Measurements from ENCODE around the gene GPR63.
A peak's percentile ranks its signal among the peaks of the same experiment; 100 is the strongest.

GPR63 gene

DNA sequence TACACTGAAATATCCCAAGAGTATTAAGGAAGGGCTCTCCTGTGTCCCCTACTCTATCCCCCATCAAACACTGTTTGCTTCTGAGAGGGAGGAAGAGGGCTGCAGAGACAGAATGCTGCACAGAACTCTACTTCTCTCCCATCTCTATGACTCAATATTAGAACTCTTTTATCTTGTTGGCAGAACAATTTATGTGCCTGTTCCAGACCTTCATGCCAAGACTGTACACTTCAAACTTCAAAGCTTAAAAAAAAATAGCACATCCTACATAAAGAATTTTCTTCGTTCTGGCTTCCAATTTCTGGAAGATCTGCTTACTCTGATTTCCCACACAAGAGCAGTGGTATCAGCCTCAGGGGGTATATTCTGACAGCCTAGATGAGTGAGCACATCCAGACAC is 19.6 kb upstream of the GPR63 start:
- Histone ChIP-seq H3K9me3 (ENCODE audit: control insufficient read depth in 2 of 2, low read length in 2 of 2) (peaks cover 0 to 3% of the 10 kb centered on the region in 2 donors), H3K4me1 (ENCODE audit: control insufficient read depth in 2 of 2, insufficient read depth in 2 of 2, low read length in 2 of 2) (no peaks in the 10 kb centered on the region), H3K27ac (ENCODE audit: low read depth in 2 of 2, low read length in 2 of 2) (no peak overlapping the region), H3K36me3 (ENCODE audit: control insufficient read depth in 2 of 2, insufficient read depth in 2 of 2, low read length in 2 of 2) (no peaks in the 10 kb centered on the region), H3K9ac (ENCODE audit: low read depth in 1 of 2, low read length in 2 of 2) (no peak overlapping the region), H3K27me3 (ENCODE audit: control insufficient read depth in 2 of 2, insufficient read depth in 2 of 2, low read length in 2 of 2) (no peaks in the 10 kb centered on the region), H3K4me3 (ENCODE audit: low read length in 2 of 2) (no peak overlapping the region)

DNA sequence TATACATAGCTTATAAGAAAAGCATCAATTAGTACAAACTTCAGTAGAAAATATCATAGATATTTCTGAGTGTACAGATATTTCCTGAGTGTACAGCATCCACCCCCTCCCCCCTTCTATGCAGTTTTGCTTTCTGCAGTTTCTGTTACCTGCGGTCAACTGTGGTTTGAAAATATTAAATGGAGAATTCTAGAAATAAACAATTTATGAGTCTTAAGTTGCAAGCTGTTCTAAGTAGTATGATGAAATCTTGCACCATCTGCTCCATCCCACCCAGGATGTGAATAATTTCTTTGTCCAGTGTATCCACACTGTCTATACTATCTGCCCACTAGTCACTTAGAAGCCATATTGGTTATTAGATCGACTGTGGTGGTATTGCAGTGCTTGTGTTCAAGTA is 15.8 kb upstream of the GPR63 start:
- H3K4me3 ChIP-seq (ENCODE audit: low read length in 2 of 2), result no peak overlapping the region
- H3K36me3 ChIP-seq (ENCODE audit: control insufficient read depth in 2 of 2, insufficient read depth in 2 of 2, low read length in 2 of 2), result no peaks in the 10 kb centered on the region
- H3K27me3 ChIP-seq (ENCODE audit: control insufficient read depth in 2 of 2, insufficient read depth in 2 of 2, low read length in 2 of 2), result no peaks in the 10 kb centered on the region
- no peak overlapping the region for H3K9ac ChIP-seq (ENCODE audit: low read depth in 1 of 2, low read length in 2 of 2)
- no peak overlapping the region for H3K27ac ChIP-seq (ENCODE audit: low read depth in 2 of 2, low read length in 2 of 2)
- peaks cover 0 to 3% of the 10 kb centered on the region in 2 donors for H3K9me3 ChIP-seq (ENCODE audit: control insufficient read depth in 2 of 2, low read length in 2 of 2)
- no peaks in the 10 kb centered on the region for H3K4me1 ChIP-seq (ENCODE audit: control insufficient read depth in 2 of 2, insufficient read depth in 2 of 2, low read length in 2 of 2)

DNA sequence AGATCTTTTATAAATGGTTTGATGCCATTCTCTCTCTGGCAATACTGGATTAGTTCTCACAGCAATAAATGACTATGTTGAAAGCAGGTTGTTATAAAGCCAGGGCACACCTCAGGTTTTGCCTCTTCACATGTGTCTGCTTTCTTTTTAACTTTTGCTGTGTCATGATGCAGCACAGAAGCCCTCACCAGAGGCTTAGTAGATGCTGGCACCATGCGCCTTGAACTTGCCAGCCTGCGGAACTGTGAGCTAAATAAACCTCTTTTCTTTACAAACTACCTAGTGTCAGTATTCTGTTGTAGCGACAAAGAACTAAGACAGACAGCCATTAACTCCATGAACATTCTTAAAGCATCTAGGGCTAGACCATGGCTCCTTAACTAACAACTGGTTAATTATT is 15.3 kb upstream of the GPR63 start:
- Histone ChIP-seq H3K9ac (ENCODE audit: low read depth in 1 of 2, low read length in 2 of 2) (no peak overlapping the region), H3K4me3 (ENCODE audit: low read length in 2 of 2) (no peak overlapping the region), H3K4me1 (ENCODE audit: control insufficient read depth in 2 of 2, insufficient read depth in 2 of 2, low read length in 2 of 2) (no peaks in the 10 kb centered on the region), H3K27me3 (ENCODE audit: control insufficient read depth in 2 of 2, insufficient read depth in 2 of 2, low read length in 2 of 2) (no peaks in the 10 kb centered on the region), H3K27ac (ENCODE audit: low read depth in 2 of 2, low read length in 2 of 2) (no peak overlapping the region), H3K36me3 (ENCODE audit: control insufficient read depth in 2 of 2, insufficient read depth in 2 of 2, low read length in 2 of 2) (no peaks in the 10 kb centered on the region), H3K9me3 (ENCODE audit: control insufficient read depth in 2 of 2, low read length in 2 of 2) (peaks cover 0 to 3% of the 10 kb centered on the region in 2 donors)

DNA sequence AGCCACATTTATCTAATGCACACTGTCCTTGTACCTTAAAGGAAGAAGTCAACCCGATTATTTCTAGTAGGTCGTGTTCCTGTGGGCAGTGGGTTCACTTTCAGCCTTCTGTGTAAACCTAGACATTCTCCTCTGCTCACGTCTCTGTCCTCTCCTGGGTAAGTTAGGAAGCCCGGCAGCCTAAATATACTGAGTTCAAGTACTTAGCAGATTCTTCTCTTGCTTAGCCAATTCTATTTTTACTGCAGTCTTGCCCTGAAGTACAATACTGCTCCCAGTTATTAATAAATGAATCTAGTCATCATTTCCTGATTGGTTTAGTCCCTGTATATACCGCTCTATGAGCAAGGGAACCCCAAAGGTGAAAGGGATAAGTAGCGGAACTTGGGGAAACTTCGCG is 14.6 kb upstream of the GPR63 start:
- H3K4me3 ChIP-seq (ENCODE audit: low read length in 2 of 2), result no peak overlapping the region
- peaks cover 0 to 3% of the 10 kb centered on the region in 2 donors for H3K9me3 ChIP-seq (ENCODE audit: control insufficient read depth in 2 of 2, low read length in 2 of 2)
- no peaks in the 10 kb centered on the region for H3K27me3 ChIP-seq (ENCODE audit: control insufficient read depth in 2 of 2, insufficient read depth in 2 of 2, low read length in 2 of 2)
- H3K27ac ChIP-seq (ENCODE audit: low read depth in 2 of 2, low read length in 2 of 2), result no peak overlapping the region
- H3K9ac ChIP-seq (ENCODE audit: low read depth in 1 of 2, low read length in 2 of 2), result no peak overlapping the region
- no peaks in the 10 kb centered on the region for H3K36me3 ChIP-seq (ENCODE audit: control insufficient read depth in 2 of 2, insufficient read depth in 2 of 2, low read length in 2 of 2)
- no peaks in the 10 kb centered on the region for H3K4me1 ChIP-seq (ENCODE audit: control insufficient read depth in 2 of 2, insufficient read depth in 2 of 2, low read length in 2 of 2)

DNA sequence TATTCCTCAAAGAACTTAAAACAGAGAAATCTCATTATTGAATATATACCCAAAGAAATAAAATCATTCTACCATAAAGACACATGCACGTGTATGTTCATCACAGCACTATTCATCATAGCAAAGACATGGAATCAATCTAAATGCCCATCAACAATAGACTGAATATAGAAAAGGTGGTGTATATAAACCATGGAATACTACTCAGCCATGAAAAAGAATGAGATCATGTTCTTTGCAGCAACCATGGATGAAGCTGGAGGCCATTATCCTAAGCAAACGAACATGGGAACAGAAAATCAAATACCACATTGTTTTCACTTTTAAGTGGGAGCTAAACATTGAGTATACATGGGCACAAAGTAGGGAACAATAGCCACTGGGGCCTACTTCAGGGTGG is 12.3 kb upstream of the GPR63 start:
- no peaks in the 10 kb centered on the region for H3K36me3 ChIP-seq (ENCODE audit: control insufficient read depth in 2 of 2, insufficient read depth in 2 of 2, low read length in 2 of 2)
- H3K27me3 ChIP-seq (ENCODE audit: control insufficient read depth in 2 of 2, insufficient read depth in 2 of 2, low read length in 2 of 2), result no peaks in the 10 kb centered on the region

DNA sequence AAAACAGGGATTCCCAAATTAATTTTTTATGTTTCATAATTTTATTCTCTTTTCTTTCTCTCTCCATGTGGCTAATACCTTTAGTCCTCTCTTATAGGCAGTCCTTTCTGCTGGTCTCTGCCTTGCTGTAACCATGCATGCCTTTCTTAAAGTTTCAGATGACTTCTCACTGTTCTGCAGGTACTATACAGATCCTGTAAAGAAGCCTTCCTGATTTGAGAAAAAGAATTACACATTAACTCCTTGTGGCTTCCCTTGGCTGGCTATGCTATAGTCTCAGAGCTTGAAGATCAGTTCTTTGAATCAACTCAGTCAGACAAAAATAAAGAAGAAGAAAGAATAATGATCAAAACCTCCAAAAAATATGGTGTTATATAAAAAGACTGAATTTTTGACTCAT is 7.3 kb upstream of the GPR63 start:
- Histone ChIP-seq H3K36me3 (ENCODE audit: control insufficient read depth in 2 of 2, insufficient read depth in 2 of 2, low read length in 2 of 2) (no peaks in the 10 kb centered on the region), H3K27me3 (ENCODE audit: control insufficient read depth in 2 of 2, insufficient read depth in 2 of 2, low read length in 2 of 2) (no peaks in the 10 kb centered on the region), H3K27ac (ENCODE audit: low read depth in 2 of 2, low read length in 2 of 2) (no peak overlapping the region), H3K4me3 (ENCODE audit: low read length in 2 of 2) (no peak overlapping the region), H3K9me3 (ENCODE audit: control insufficient read depth in 2 of 2, low read length in 2 of 2) (no peaks in the 10 kb centered on the region), H3K4me1 (ENCODE audit: control insufficient read depth in 2 of 2, insufficient read depth in 2 of 2, low read length in 2 of 2) (no peaks in the 10 kb centered on the region), H3K9ac (ENCODE audit: low read depth in 1 of 2, low read length in 2 of 2) (no peak overlapping the region)

More for the DNA sequence above, 12.3 kb upstream of the GPR63 start:
- Histone ChIP-seq H3K9me3 (ENCODE audit: control insufficient read depth in 2 of 2, low read length in 2 of 2) (peaks cover 0 to 3% of the 10 kb centered on the region in 2 donors), H3K9ac (ENCODE audit: low read depth in 1 of 2, low read length in 2 of 2) (no peak overlapping the region), H3K4me1 (ENCODE audit: control insufficient read depth in 2 of 2, insufficient read depth in 2 of 2, low read length in 2 of 2) (no peaks in the 10 kb centered on the region), H3K27ac (ENCODE audit: low read depth in 2 of 2, low read length in 2 of 2) (no peak overlapping the region), H3K4me3 (ENCODE audit: low read length in 2 of 2) (no peak overlapping the region)

DNA sequence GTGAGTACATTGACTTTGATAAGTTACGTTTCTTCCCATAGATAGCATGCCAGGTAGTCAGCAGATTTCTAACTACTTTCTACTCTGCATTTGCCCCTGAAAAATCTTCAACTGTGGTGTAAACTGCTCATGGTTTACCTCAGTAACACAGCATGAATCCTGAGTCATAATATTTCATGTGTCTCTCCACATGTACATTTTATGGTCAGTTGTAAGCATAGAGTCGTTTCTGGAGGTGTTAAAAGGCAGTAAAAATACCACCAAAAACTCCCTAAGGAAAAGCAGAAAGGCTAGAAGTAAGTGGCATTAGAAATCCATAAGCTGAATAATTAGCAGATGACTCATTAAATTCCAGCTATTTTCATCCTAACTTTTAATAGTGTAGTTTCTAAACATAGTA is 4.1 kb upstream of the GPR63 start:
- H3K9me3 ChIP-seq (ENCODE audit: control insufficient read depth in 2 of 2, low read length in 2 of 2), result no peaks in the 10 kb centered on the region
- H3K27ac ChIP-seq (ENCODE audit: low read depth in 2 of 2, low read length in 2 of 2), result no peak overlapping the region
- peaks cover 6 to 12% of the 10 kb centered on the region in 2 donors for H3K27me3 ChIP-seq (ENCODE audit: control insufficient read depth in 2 of 2, insufficient read depth in 2 of 2, low read length in 2 of 2)

DNA sequence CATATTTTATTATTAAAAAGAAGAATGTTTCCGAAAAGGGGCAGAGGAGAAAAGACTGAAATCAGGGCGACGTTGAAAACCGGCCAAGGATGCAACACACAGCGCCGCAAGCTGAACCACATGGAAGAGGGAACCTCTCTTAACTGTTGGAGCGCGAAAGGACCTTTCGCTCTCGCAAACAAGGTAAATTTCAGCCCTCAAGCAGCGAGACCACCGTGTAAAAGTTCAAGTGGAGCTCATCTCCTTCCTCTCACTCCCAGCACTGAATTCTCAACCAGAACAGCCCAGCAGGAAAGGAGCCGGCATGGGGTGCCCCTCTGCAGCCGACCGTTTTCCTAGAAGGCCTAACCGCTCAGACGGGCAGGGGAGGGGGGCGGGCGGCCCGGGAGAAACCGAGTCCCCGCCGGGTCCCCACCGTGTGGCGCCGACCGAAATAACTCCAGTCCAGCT is 621 bp downstream of the GPR63 start:
- Histone ChIP-seq H3K27me3 (ENCODE audit: control insufficient read depth in 2 of 2, insufficient read depth in 2 of 2, low read length in 2 of 2) (peaks cover 10 to 12% of the 10 kb centered on the region in 2 donors), H3K4me3 (ENCODE audit: low read length in 2 of 2) (peak overlapping the region; percentile 77 to 85), H3K4me1 (ENCODE audit: control insufficient read depth in 2 of 2, insufficient read depth in 2 of 2, low read length in 2 of 2) (peaks cover 0 to 3% of the 10 kb centered on the region in 2 donors), H3K36me3 (ENCODE audit: control insufficient read depth in 2 of 2, insufficient read depth in 2 of 2, low read length in 2 of 2) (no peaks in the 10 kb centered on the region), H3K27ac (ENCODE audit: low read depth in 2 of 2, low read length in 2 of 2) (peak overlapping the region in 1 of 2 donors; percentile 45), H3K9ac (ENCODE audit: low read depth in 1 of 2, low read length in 2 of 2) (peak overlapping the region; percentile 61 to 70), H3K9me3 (ENCODE audit: control insufficient read depth in 2 of 2, low read length in 2 of 2) (no peaks in the 10 kb centered on the region)

More for the DNA sequence above, 4.1 kb upstream of the GPR63 start:
- H3K36me3 ChIP-seq (ENCODE audit: control insufficient read depth in 2 of 2, insufficient read depth in 2 of 2, low read length in 2 of 2), result no peaks in the 10 kb centered on the region
- H3K4me1 ChIP-seq (ENCODE audit: control insufficient read depth in 2 of 2, insufficient read depth in 2 of 2, low read length in 2 of 2), result peaks cover 0 to 3% of the 10 kb centered on the region in 2 donors
- no peak overlapping the region for H3K9ac ChIP-seq (ENCODE audit: low read depth in 1 of 2, low read length in 2 of 2)
- no peak overlapping the region for H3K4me3 ChIP-seq (ENCODE audit: low read length in 2 of 2)

DNA sequence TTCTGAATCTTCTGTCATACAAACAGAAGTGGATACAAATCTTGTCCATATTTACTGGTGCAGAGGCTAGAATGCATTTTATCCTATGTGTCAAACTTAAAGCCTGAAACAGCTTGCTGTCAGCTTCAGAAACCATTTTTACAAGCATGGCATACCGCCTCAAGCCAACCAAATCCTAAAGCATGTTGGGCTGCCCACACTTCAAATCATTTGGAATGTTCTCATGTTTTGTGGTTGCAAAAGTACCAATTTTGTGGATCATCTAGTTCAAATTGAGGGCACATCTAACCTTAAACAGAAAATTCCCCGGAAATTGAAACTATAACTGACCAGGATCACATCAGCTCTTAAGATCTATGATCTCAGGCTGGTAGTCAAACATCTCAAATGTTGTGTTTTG is 3.2 kb downstream of the GPR63 start:
- Histone ChIP-seq H3K9ac (ENCODE audit: low read depth in 1 of 2, low read length in 2 of 2) (no peak overlapping the region), H3K4me3 (ENCODE audit: low read length in 2 of 2) (peak overlapping the region in 1 of 2 donors; percentile 29), H3K27ac (ENCODE audit: low read depth in 2 of 2, low read length in 2 of 2) (no peak overlapping the region), H3K4me1 (ENCODE audit: control insufficient read depth in 2 of 2, insufficient read depth in 2 of 2, low read length in 2 of 2) (peaks cover 0 to 3% of the 10 kb centered on the region in 2 donors), H3K9me3 (ENCODE audit: control insufficient read depth in 2 of 2, low read length in 2 of 2) (no peaks in the 10 kb centered on the region), H3K27me3 (ENCODE audit: control insufficient read depth in 2 of 2, insufficient read depth in 2 of 2, low read length in 2 of 2) (peaks cover 10% of the 10 kb centered on the region in 2 donors), H3K36me3 (ENCODE audit: control insufficient read depth in 2 of 2, insufficient read depth in 2 of 2, low read length in 2 of 2) (no peaks in the 10 kb centered on the region)

DNA sequence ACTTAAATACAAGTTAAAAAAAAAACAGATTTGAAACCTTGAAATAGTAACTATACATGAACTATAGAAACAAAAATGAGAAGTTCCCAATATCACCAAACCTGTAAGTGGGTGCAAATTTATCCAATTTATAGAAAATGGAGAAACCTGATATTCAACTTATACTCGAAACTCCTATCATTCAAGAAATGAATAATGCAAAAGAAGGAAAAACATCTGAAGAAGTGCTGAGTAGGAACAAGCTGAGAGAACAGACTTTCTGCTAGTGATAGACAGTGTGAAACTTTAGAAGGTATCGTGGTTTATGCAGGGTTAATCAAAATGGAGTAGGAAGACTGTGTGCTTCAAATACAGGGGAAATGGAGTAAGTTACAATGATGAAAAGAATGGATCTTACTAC is 4.5 kb downstream of the GPR63 start:
- no peaks in the 10 kb centered on the region for H3K36me3 ChIP-seq (ENCODE audit: control insufficient read depth in 2 of 2, insufficient read depth in 2 of 2, low read length in 2 of 2)
- H3K9me3 ChIP-seq (ENCODE audit: control insufficient read depth in 2 of 2, low read length in 2 of 2), result no peaks in the 10 kb centered on the region
- no peak overlapping the region for H3K4me3 ChIP-seq (ENCODE audit: low read length in 2 of 2)
- no peak overlapping the region for H3K27ac ChIP-seq (ENCODE audit: low read depth in 2 of 2, low read length in 2 of 2)
- H3K9ac ChIP-seq (ENCODE audit: low read depth in 1 of 2, low read length in 2 of 2), result no peak overlapping the region
- H3K4me1 ChIP-seq (ENCODE audit: control insufficient read depth in 2 of 2, insufficient read depth in 2 of 2, low read length in 2 of 2), result peaks cover 0 to 3% of the 10 kb centered on the region in 2 donors
- H3K27me3 ChIP-seq (ENCODE audit: control insufficient read depth in 2 of 2, insufficient read depth in 2 of 2, low read length in 2 of 2), result peaks cover 2 to 6% of the 10 kb centered on the region in 2 donors

DNA sequence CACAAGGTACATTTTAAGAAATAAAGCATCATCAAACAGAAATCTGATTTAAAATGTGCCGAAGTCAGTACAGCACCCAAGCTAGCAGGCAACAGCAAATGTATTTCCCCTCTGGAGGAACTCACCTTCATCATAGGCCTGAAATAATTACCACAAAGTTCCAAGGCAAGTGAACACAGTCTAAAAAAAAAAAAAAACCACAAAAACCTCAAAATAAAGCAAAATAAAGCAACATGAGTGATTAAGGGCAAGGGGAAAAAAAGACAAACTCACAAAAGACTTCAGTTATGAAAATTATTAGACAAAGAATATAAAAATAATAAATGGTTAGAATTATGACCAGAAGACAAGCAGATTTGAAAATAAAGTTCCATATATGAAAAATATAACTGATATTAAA is 10.4 kb downstream of the GPR63 start:
- Histone ChIP-seq H3K4me1 (ENCODE audit: control insufficient read depth in 2 of 2, insufficient read depth in 2 of 2, low read length in 2 of 2) (no peaks in the 10 kb centered on the region), H3K4me3 (ENCODE audit: low read length in 2 of 2) (no peak overlapping the region), H3K36me3 (ENCODE audit: control insufficient read depth in 2 of 2, insufficient read depth in 2 of 2, low read length in 2 of 2) (no peaks in the 10 kb centered on the region)

More for the DNA sequence above, 10.4 kb downstream of the GPR63 start:
- no peaks in the 10 kb centered on the region for H3K9me3 ChIP-seq (ENCODE audit: control insufficient read depth in 2 of 2, low read length in 2 of 2)
- H3K9ac ChIP-seq (ENCODE audit: low read depth in 1 of 2, low read length in 2 of 2), result no peak overlapping the region
- no peak overlapping the region for H3K27ac ChIP-seq (ENCODE audit: low read depth in 2 of 2, low read length in 2 of 2)
- no peaks in the 10 kb centered on the region for H3K27me3 ChIP-seq (ENCODE audit: control insufficient read depth in 2 of 2, insufficient read depth in 2 of 2, low read length in 2 of 2)
